Sigmoid colon (tissue), 4 donors: ENCODE data around the gene WNT7A.

Source experiments
- CTCF ChIP-seq, 4 experiments: fragments of 450-650 bp in 3 of 4; fragments of 200-600 bp in 1 of 4; IDR thresholded peaks; one replicate each; pipeline ENCODE4 v1.5.1; 2016 to 2019; ENCODE audit warnings: antibody characterized with exemption in 4 of 4, mild to moderate bottlenecking in 3 of 4, moderate library complexity in 2 of 4
- EP300 ChIP-seq, 4 donors: sonication (generic); formaldehyde crosslinking; IDR thresholded peaks; one replicate each; pipeline ENCODE4 v1.6.1; 2017; ENCODE audit warnings: antibody characterized with exemption in 4 of 4
- POLR2A ChIP-seq, 2 donors: fragments of 450-650 bp; IDR thresholded peaks; one replicate each; pipeline ENCODE4 v1.6.1; 2016; ENCODE audit warnings: antibody characterized with exemption in 2 of 2, mild to moderate bottlenecking in 2 of 2, moderate library complexity in 2 of 2
- POLR2AphosphoS5 ChIP-seq, 4 donors: sonication (generic); formaldehyde crosslinking; IDR thresholded peaks; one replicate each; pipeline ENCODE4 v1.6.1; 2017; ENCODE audit warnings: antibody characterized with exemption in 4 of 4

- TF ChIP-seq POLR2AphosphoS5 (IDR thresholded peaks at IDR 0.05): no peak
- no peak for TF ChIP-seq CTCF (IDR thresholded peaks at IDR 0.05)
- no peak for TF ChIP-seq POLR2A (IDR thresholded peaks at IDR 0.05)
- no peak for TF ChIP-seq EP300 (IDR thresholded peaks at IDR 0.05)
These were observed 103.4 kb downstream of the WNT7A start for GRCh38 chr3:13776253-13777050.
